IMR-90 (cell line): Measurements from ENCODE around the gene PDLIM4. TPM values are rescaled to one million over a fixed set of nuclear protein-coding genes. Genes with fewer than 3 reads are reported as not detected.

Experiments used
- BHLHE40 ChIP-seq: fragments of 150-350 bp; IDR thresholded peaks from 2 replicates; pipeline ENCODE4 v1.6.1; 2016; ENCODE audit warnings: mild to moderate bottlenecking, low read depth, low read length
- CHD1 ChIP-seq: IDR thresholded peaks from 2 replicates; pipeline ENCODE4 v1.6.1; 2012; ENCODE audit warnings: low read depth, low read length, improper control_type of control experiment
- FOS ChIP-seq: fragments of 150-350 bp; IDR thresholded peaks from 2 replicates; pipeline ENCODE4 v1.6.1; 2016; ENCODE audit warnings: low read depth, low read length
- polyA plus RNA-seq, 3 experiments: library from polyadenylated mRNA; depleted of rRNA; stranded (reverse); fragments of >200 nt; gene quantifications; 2 replicates each; pipeline ENCODE4 v1.2.3, GENCODE V29; 2012; ENCODE audit warnings: low replicate concordance in 1 of 3
- total RNA-seq: library from RNA; depleted of rRNA; stranded (reverse); fragments of >200 nt; gene quantifications from 2 replicates; pipeline ENCODE4 v1.2.3, GENCODE V29; 2012

The PDLIM4 gene
- total and polyA plus RNA-seq, 2 of the 4 experiments (the other 2 are of a cell fraction): 61.1 to 214 TPM

GRCh38 chr5:132225165-132226032 is 32.1 kb upstream of the PDLIM4 start (continued):
- TF ChIP-seq BHLHE40: 0 out of 2 replicates have a peak, but pooled peaks have one; percentile 38
- peak; percentile 34; the same call in 1 of the 2 replicates for TF ChIP-seq FOS
- TF ChIP-seq CHD1: 0 out of 2 replicates have a peak, but pooled peaks have one; percentile 19
